Stimulated activated CD4-positive, alpha-beta T cell treated with anti-CD3 and anti-CD28 coated beads, TNF-alpha, amount 100 ng/mL, for 1 hour (primary cell): ENCODE measurements around the gene RNF187.

Experiments
- DNase-seq, 3 donors: peaks; one replicate each; pipeline ENCODE4 v3.0.0-alpha.2; 2020; ENCODE audit warnings: low read depth in 3 of 3, low spot score in 1 of 3

The RNF187 gene

GRCh38 chr1:228487336-228488124 lies at the start of gene RNF187:
Gene RNF187, plus strand, starts transcription at chr1:228487382.
- peak; percentile 46 to 81 (median 62) for DNase-seq

- no peak for DNase-seq
Measured at GRCh38 chr1:228437424-228437962, 49.7 kb upstream of the RNF187 start.

GRCh38 chr1:228438266-228438665 lies 48.9 kb upstream of the RNF187 start:
- DNase-seq: no peak

GRCh38 chr1:228440761-228441500 lies 46.3 kb upstream of the RNF187 start:
- DNase-seq: no peak

DNA sequence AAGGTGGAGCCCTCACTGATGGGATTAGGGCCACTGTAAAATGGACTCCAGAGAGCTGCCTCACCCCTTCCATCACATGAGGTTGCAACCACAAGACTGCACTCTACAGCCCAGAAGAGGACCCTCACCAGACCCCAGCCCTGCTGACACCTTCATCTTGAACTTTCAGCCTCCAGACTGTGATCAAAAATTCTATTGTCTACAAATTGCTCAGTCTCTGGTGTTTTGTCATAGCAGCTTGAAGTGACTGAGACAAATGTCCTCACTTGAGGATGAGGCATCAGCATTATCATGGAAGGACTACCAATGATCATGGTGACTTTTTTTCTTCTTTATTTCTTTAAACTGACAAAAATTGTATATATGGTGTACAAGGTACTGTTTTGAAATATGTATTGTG lies 43.8 kb upstream of the RNF187 start:
- no peak for DNase-seq

DNA sequence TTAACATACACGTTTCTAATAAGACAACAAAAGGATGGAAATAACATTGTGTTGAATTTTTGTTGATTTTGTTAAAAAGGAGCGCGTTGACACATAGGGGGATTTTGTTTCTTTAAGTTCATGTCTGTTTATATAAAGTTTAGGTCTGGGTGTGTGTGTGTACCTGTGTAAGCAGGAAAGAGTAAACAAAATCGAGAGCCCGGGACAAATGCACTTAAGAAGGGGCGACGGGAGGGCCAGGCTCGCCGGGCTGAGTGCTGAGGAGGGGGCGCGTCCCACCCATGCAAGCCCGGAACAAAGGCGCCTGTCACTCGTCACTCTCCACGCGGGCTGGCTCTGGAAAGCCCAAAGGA lies 41.7 kb upstream of the RNF187 start:
- no peak for DNase-seq

- DNase-seq: peak in 1 of 3 donors; percentile 14
Measured at GRCh38 chr1:228445843-228446650, 41.1 kb upstream of the RNF187 start.

GRCh38 chr1:228446852-228447251 lies 40.3 kb upstream of the RNF187 start:
- DNase-seq: no peak

- DNase-seq: no peak
Measured at GRCh38 chr1:228448372-228448771, 38.8 kb upstream of the RNF187 start.

GRCh38 chr1:228450200-228450599 lies 37.0 kb upstream of the RNF187 start:
- DNase-seq: no peak

GRCh38 chr1:228452194-228453021 lies 34.8 kb upstream of the RNF187 start:
- DNase-seq: no peak

- DNase-seq: no peak
Measured at GRCh38 chr1:228453022-228453560, 34.1 kb upstream of the RNF187 start.

GRCh38 chr1:228453614-228454013 lies 33.6 kb upstream of the RNF187 start:
- no peak for DNase-seq

DNA sequence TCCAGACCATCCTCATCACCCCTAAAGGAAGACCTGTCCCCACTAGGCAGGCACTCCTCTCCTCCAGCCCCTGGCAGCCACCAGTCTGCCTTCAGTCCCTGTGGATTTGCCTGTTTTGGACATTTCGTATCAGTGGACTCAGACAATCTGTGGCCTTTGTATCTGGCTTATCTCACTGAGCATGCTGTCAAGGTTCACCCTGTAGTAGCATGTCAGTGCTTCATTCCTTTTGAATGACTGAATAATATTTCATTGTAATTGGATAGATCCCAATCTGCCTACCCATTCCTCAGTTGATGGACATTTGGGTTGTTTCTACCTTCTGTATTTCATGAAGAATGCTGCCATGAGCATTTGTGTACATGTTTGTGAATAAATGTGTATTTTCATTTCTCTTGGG lies 32.9 kb upstream of the RNF187 start:
- no peak for DNase-seq

DNA sequence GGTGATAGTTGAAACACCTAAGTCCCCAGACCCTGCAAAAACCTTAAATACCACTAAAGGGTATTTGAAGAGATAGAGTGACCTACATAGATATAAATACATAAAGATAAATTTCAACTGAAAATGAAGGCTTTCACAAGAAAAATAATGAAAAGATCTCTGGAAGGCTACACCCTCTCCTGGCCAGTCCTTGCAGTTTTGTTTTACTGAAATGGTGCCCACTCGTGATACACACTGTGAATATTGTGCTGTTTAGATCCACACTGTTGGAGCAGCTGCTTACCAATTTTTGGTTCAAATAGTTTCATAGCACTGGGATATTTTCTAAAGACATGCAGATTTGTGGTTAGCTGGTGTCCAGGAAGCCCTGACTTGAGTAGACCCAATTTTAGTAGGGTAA lies 31.5 kb upstream of the RNF187 start:
- DNase-seq: no peak

GRCh38 chr1:228456252-228457016 lies 30.7 kb upstream of the RNF187 start:
- DNase-seq: no peak

DNA sequence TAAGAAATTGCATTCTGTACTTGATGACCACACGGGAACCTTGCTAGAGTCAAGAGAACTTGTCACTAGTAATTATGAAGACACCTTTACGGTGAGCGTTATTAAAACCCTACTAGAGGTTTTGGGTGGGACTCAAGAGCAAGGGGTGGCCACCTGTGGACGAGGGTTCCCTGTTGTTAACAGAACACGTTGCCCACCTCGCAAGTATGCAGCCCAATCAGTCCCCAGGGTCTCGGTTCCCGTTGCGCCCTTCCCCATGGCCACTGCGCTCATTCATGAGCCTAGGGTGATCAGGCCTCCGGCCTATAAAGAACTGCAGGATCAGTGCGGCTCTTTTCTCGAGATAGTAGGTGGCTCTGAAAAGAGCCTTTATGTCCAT lies 30.2 kb upstream of the RNF187 start:
- no peak for DNase-seq

DNA sequence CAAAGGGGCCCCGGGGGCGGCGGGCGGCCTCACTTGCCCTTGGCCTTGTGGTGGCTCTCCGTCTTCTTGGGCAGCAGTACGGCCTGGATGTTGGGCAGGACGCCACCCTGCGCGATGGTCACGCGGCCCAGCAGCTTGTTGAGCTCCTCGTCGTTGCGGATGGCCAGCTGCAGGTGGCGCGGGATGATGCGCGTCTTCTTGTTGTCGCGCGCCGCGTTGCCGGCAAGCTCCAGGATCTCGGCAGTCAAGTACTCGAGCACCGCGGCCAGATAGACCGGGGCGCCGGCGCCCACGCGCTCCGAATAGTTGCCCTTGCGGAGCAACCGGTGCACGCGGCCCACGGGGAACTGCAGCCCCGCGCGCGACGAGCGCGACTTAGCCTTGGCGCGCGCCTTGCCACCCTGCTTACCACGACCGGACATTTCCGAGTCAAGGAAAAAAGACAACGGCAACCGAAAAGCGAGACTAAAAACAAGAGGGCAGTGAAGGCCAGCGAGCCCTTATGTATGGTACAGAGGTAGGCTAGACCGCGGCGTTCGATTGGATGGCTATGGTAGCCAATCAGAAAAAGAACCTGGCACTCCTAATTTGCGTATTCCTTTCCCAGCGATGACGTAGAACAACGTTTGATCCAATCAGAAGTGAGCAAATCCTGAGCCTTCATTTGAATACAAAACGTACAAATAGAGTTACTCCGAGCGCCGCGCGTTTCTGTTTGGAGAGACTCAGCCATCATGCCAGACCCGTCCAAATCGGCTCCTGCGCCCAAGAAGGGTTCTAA lies 29.6 kb upstream of the RNF187 start:
- DNase-seq: peak; percentile 60 to 66 (median 65)
